Progenitor cell of endocrine pancreas (in vitro differentiated cells): Measurements from ENCODE around the gene KIF7. TPM values are rescaled to one million over a fixed set of nuclear protein-coding genes. Genes with fewer than 3 reads are reported as not detected.

Experiments
- DNase-seq: peaks from one replicate; pipeline ENCODE4 v3.0.0; 2021; ENCODE audit warnings: low spot score; ENCODE audit not compliant: unreplicated experiment
- H3K27ac Mint-ChIP-seq: 2 replicates; pipeline ENCODE4 v1.8.0; 2021; ENCODE audit warnings: mild to moderate bottlenecking, moderate library complexity, mixed read lengths
- H3K27me3 Mint-ChIP-seq: 2 replicates; pipeline ENCODE4 v1.8.0; 2021; ENCODE audit warnings: mixed read lengths
- H3K36me3 Mint-ChIP-seq: 2 replicates; pipeline ENCODE4 v1.8.0; 2022; ENCODE audit warnings: mixed read lengths; ENCODE audit not compliant: insufficient read depth
- H3K4me1 Mint-ChIP-seq: 2 replicates; pipeline ENCODE4 v1.8.0; 2021; ENCODE audit warnings: low read depth, mixed read lengths
- H3K4me3 Mint-ChIP-seq: 2 replicates; pipeline ENCODE4 v1.8.0; 2021; ENCODE audit warnings: low read depth, mild to moderate bottlenecking, moderate library complexity, mixed read lengths
- H3K9me3 Mint-ChIP-seq: 2 replicates; pipeline ENCODE4 v1.8.0; 2021; ENCODE audit warnings: low read depth, mixed read lengths
- long read RNA-seq: library from polyadenylated mRNA; unstranded; transcript quantifications from one replicate; pipeline ENCODE4 v2.0.0, GENCODE V29; 2020
- total RNA-seq: library from RNA; stranded (reverse); gene quantifications from 2 replicates; pipeline ENCODE4 v1.2.1, GENCODE V29; 2021
- TF ChIP-seq, protein P1 (sequence below): fragments of 200-600 bp; sonication (generic); IDR thresholded peaks from one replicate; pipeline ENCODE4 v1.5.0; 2021; ENCODE audit warnings: antibody characterized with exemption, mild to moderate bottlenecking; ENCODE audit not compliant: unreplicated experiment

KIF7 gene, protein sequence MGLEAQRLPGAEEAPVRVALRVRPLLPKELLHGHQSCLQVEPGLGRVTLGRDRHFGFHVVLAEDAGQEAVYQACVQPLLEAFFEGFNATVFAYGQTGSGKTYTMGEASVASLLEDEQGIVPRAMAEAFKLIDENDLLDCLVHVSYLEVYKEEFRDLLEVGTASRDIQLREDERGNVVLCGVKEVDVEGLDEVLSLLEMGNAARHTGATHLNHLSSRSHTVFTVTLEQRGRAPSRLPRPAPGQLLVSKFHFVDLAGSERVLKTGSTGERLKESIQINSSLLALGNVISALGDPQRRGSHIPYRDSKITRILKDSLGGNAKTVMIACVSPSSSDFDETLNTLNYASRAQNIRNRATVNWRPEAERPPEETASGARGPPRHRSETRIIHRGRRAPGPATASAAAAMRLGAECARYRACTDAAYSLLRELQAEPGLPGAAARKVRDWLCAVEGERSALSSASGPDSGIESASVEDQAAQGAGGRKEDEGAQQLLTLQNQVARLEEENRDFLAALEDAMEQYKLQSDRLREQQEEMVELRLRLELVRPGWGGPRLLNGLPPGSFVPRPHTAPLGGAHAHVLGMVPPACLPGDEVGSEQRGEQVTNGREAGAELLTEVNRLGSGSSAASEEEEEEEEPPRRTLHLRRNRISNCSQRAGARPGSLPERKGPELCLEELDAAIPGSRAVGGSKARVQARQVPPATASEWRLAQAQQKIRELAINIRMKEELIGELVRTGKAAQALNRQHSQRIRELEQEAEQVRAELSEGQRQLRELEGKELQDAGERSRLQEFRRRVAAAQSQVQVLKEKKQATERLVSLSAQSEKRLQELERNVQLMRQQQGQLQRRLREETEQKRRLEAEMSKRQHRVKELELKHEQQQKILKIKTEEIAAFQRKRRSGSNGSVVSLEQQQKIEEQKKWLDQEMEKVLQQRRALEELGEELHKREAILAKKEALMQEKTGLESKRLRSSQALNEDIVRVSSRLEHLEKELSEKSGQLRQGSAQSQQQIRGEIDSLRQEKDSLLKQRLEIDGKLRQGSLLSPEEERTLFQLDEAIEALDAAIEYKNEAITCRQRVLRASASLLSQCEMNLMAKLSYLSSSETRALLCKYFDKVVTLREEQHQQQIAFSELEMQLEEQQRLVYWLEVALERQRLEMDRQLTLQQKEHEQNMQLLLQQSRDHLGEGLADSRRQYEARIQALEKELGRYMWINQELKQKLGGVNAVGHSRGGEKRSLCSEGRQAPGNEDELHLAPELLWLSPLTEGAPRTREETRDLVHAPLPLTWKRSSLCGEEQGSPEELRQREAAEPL (N-terminal part only)
- 21.8 and 22.8 TPM in 2 replicates for total RNA-seq
- long read RNA-seq, partial matches to known transcripts, result 19 of 24 reads
- long read RNA-seq, other reads (novel, unspliced or antisense), result 5 of 24 reads

DNA sequence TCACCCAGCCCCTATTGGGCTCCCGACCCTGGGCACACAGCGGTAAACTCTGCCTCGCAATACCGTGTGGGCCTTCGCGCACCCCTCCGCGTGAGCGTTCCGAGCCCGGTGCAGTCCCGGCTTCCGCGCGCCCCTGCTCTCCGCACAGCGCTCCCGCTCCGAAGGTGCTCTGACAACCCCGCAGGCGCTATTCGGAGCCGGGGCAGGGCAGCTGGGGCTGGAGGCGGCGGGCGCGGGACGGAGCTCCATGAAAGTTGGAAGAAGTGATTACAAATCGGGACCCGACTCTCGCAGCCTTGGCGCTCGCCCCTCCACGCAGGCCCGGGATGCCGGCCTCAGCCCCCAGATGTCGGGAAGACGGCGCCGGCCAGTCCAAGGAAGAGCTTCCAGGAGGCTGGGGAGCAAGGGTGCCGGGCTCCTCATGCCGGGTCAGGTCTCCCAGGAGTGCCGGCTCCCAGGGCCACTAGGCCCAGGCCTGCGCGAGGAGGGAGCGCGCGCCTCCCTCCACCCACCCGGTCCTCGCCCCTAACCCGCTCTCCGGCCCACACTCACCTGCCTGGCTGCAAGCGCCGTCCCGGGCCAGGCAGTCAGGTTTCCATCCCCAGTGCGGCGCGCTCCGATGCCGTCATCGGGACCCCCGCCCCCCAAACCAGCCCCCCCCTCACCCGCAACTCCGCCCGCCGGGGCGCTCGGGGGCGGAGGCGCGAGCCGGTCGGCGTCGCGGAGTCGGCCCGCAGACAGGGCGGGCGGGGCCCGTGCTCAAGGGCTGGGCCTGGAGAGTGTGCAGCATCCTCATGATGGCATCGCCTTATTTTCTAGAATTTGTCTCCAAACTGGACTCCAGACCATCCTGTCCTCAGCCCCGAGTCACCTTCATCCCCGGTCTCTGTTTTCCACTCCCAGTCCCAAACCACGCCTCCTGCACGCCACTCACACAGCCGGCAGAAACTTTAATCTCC lies at the start of gene KIF7:
Gene KIF7, minus strand, starts transcription at position 621 of the 959 bp plus-strand sequence. CDS start 2,537 bp downstream, outside the sequence.
- TF ChIP-seq, protein P1, sequence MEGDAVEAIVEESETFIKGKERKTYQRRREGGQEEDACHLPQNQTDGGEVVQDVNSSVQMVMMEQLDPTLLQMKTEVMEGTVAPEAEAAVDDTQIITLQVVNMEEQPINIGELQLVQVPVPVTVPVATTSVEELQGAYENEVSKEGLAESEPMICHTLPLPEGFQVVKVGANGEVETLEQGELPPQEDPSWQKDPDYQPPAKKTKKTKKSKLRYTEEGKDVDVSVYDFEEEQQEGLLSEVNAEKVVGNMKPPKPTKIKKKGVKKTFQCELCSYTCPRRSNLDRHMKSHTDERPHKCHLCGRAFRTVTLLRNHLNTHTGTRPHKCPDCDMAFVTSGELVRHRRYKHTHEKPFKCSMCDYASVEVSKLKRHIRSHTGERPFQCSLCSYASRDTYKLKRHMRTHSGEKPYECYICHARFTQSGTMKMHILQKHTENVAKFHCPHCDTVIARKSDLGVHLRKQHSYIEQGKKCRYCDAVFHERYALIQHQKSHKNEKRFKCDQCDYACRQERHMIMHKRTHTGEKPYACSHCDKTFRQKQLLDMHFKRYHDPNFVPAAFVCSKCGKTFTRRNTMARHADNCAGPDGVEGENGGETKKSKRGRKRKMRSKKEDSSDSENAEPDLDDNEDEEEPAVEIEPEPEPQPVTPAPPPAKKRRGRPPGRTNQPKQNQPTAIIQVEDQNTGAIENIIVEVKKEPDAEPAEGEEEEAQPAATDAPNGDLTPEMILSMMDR, result no peak
- H3K36me3 Mint-ChIP-seq, result peaks cover 3% of the 10 kb centered on the region
- H3K4me3 Mint-ChIP-seq, result peak within 1 kb of the TSS; percentile 80
- H3K27ac Mint-ChIP-seq, result peak within 1 kb of the TSS; percentile 65
- DNase-seq, result peak; percentile 54
- no peaks in the 10 kb centered on the region for H3K9me3 Mint-ChIP-seq
- peaks cover 6% of the 10 kb centered on the region for H3K27me3 Mint-ChIP-seq
- peaks cover 6% of the 10 kb centered on the region for H3K4me1 Mint-ChIP-seq

DNA sequence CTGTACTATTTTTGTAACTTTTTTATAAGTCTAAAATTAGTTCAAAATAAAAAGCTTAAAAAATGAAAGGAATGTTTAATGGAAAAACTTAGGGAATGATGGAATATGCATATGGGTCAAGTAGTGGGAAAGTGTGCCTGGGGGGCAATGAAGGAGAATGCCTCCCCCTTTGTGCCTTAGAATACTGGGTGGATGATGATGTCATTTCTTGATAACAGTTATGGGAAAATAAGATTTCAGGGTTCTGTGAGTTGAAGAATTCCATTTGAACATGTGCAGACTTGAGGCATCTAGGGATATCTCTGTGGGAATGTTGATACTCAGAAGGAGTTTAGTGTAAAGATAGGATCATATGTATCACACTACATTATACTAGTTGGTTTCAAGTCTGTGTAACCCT lies 49.1 kb upstream of the KIF7 start:
- H3K4me1 Mint-ChIP-seq, result no peaks in the 10 kb centered on the region
- H3K27ac Mint-ChIP-seq, result no peak overlapping the region
- no peak overlapping the region for H3K4me3 Mint-ChIP-seq
- peaks cover 12% of the 10 kb centered on the region for H3K27me3 Mint-ChIP-seq
- H3K36me3 Mint-ChIP-seq, result no peaks in the 10 kb centered on the region
- DNase-seq, result no peak
- TF ChIP-seq, protein P1, result no peak
- H3K9me3 Mint-ChIP-seq, result no peaks in the 10 kb centered on the region

DNA sequence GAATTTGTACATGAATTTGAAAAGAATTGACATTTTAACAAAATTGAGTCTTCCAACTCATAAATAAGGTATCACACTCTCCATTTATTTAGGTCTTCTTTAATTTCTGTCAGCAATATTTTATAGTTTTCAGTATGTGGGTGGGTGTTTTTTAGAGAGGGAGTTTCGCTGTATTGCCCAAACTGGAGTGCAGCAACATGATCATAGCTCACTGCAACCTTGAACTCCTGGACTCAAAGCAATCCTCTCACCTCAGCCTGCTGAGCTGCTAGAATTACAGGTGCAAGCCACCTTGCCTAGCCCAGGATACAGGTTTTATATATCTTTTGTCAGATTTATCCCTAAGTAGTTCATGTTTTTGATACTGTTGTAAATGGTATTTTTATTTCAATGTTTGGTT lies 39.9 kb upstream of the KIF7 start:
- Mint-ChIP-seq H3K9me3 (no peaks in the 10 kb centered on the region), H3K36me3 (no peaks in the 10 kb centered on the region), H3K4me3 (no peak overlapping the region), H3K4me1 (peaks cover 2% of the 10 kb centered on the region), H3K27me3 (peaks cover 37% of the 10 kb centered on the region), H3K27ac (no peak overlapping the region)
- TF ChIP-seq, protein P1, result no peak
- no peak for DNase-seq

DNA sequence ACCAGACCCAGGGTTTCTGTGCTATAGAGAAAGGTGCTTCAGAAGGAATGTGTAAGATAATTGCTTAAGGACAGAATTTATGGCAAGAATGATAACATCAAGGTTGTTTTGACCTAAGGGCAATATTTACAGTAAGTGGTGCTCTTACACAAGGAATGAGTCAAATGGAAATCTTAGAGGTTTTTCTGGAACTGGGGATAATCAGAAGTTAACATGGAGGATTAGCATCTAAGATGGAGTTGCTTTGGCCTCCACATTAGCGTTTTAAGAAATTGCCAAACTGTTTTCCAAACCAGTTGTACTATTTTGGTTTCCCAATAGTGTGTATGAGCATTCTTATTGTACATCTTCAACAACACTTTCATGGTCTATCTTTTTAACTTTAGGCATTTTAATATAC lies 38.4 kb upstream of the KIF7 start:
- no peaks in the 10 kb centered on the region for H3K9me3 Mint-ChIP-seq
- no peak for DNase-seq
- TF ChIP-seq, protein P1, result no peak
- peaks cover 30% of the 10 kb centered on the region for H3K27me3 Mint-ChIP-seq
- peaks cover 3% of the 10 kb centered on the region for H3K4me1 Mint-ChIP-seq
- no peak overlapping the region for H3K4me3 Mint-ChIP-seq
- no peak overlapping the region for H3K27ac Mint-ChIP-seq
- H3K36me3 Mint-ChIP-seq, result no peaks in the 10 kb centered on the region
